GM23338 (cell line): ENCODE measurements around the gene OR10H1. TPM values are rescaled to one million over a fixed set of nuclear protein-coding genes. Genes with fewer than 3 reads are reported as not detected.
"Not testable (repeated sequence)": the region's sequence is repeated elsewhere in the genome, so short reads cannot be mapped to it uniquely, and the experiment has no call there.

Experiments used
- ATAC-seq: fragments of 200-7000 bp; cut with Tn5 transposase; 3 replicates; pipeline ENCODE4 v1.9.1; 2020
- DNase-seq: peaks from one replicate; pipeline ENCODE4 v3.0.0-alpha.2; 2015; ENCODE audit warnings: low spot score
- H2AFZ ChIP-seq: fragments of 200-600 bp; sonication (generic); 2 replicates; pipeline ENCODE4 v1.8.0; 2016; ENCODE audit warnings: antibody characterized with exemption, mild to moderate bottlenecking, moderate library complexity
- H3F3A ChIP-seq: fragments of 200-600 bp; sonication (generic); replicated peaks from 2 replicates; pipeline ENCODE4 v1.8.0; 2017; ENCODE audit warnings: antibody characterized with exemption, mixed run types, low read depth
- H3K27ac ChIP-seq: fragments of 200-600 bp; sonication (generic); 2 replicates; pipeline ENCODE4 v1.6.1; 2016; ENCODE audit warnings: low read depth
- H3K27me3 ChIP-seq: fragments of 200-600 bp; sonication (generic); 2 replicates; pipeline ENCODE4 v1.8.0; 2016; ENCODE audit warnings: mild to moderate bottlenecking, mixed run types, moderate library complexity; ENCODE audit not compliant: insufficient read depth
- H3K36me3 ChIP-seq: fragments of 200-600 bp; sonication (generic); 2 replicates; pipeline ENCODE4 v1.8.0; 2016; ENCODE audit warnings: mild to moderate bottlenecking; ENCODE audit not compliant: insufficient read depth
- H3K4me1 ChIP-seq: fragments of 200-600 bp; sonication (generic); 2 replicates; pipeline ENCODE4 v1.8.0; 2016; ENCODE audit warnings: mild to moderate bottlenecking, moderate library complexity; ENCODE audit not compliant: insufficient read depth
- H3K4me2 ChIP-seq: fragments of 200-600 bp; sonication (generic); 2 replicates; pipeline ENCODE4 v1.7.1; 2017; ENCODE audit warnings: mixed run types
- H3K4me3 ChIP-seq: fragments of 200-600 bp; sonication (generic); 2 replicates; pipeline ENCODE4 v1.6.1; 2016; ENCODE audit warnings: mixed run types
- H3K79me2 ChIP-seq: fragments of 200-600 bp; sonication (generic); replicated peaks from 2 replicates; pipeline ENCODE4 v1.8.0; 2017; ENCODE audit warnings: mild to moderate bottlenecking; ENCODE audit not compliant: insufficient read depth
- H3K9me2 ChIP-seq: fragments of 200-600 bp; sonication (generic); 2 replicates; pipeline ENCODE4 v1.8.0; 2017; ENCODE audit not compliant: insufficient read depth
- H4K20me1 ChIP-seq: fragments of 200-600 bp; sonication (generic); replicated peaks from 2 replicates; pipeline ENCODE4 v1.8.0; 2017; ENCODE audit warnings: mild to moderate bottlenecking; ENCODE audit not compliant: insufficient read depth
- H3K27ac Mint-ChIP-seq: 2 replicates; pipeline ENCODE4 v1.8.0; 2020; ENCODE audit warnings: inconsistent platforms, mild to moderate bottlenecking, moderate library complexity, mixed read lengths
- H3K27me3 Mint-ChIP-seq: 3 replicates; pipeline ENCODE4 v1.8.0; 2022; ENCODE audit warnings: low read depth, mild to moderate bottlenecking, moderate library complexity, mixed read lengths, inconsistent platforms; ENCODE audit not compliant: insufficient read depth, poor library complexity
- H3K36me3 Mint-ChIP-seq: 3 replicates; pipeline ENCODE4 v1.8.0; 2021; ENCODE audit warnings: low read depth, mild to moderate bottlenecking, inconsistent platforms, moderate library complexity, mixed read lengths
- H3K4me1 Mint-ChIP-seq: 3 replicates; pipeline ENCODE4 v1.8.0; 2020; ENCODE audit warnings: mild to moderate bottlenecking, inconsistent platforms, mixed read lengths
- H3K4me3 Mint-ChIP-seq: 3 replicates; pipeline ENCODE4 v1.8.0; 2021; ENCODE audit warnings: moderate library complexity, mild to moderate bottlenecking, inconsistent platforms, mixed read lengths
- H3K9me3 Mint-ChIP-seq: 3 replicates; pipeline ENCODE4 v1.8.0; 2020; ENCODE audit warnings: moderate library complexity, mild to moderate bottlenecking, inconsistent platforms, mixed read lengths
- JUNB ChIP-seq: IDR thresholded peaks from one replicate; pipeline ENCODE4 v1.6.1; 2016; ENCODE audit warnings: antibody characterized with exemption; ENCODE audit not compliant: unreplicated experiment
- POLR2AphosphoS5 ChIP-seq: IDR thresholded peaks from 2 replicates; pipeline ENCODE4 v1.6.1; 2016; ENCODE audit warnings: antibody characterized with exemption, low read depth
- REST ChIP-seq: IDR thresholded peaks from one replicate; pipeline ENCODE4 v1.6.1; 2018; ENCODE audit warnings: antibody characterized with exemption; ENCODE audit not compliant: unreplicated experiment
- ZNF114 ChIP-seq: fragments of 250-450 bp; sonication (Bioruptor Pico); IDR thresholded peaks from 2 replicates; pipeline ENCODE4 v1.5.0; 2020; ENCODE audit warnings: mild to moderate bottlenecking, moderate library complexity
- ZNF331 ChIP-seq: fragments of 250-450 bp; sonication (Bioruptor Pico); IDR thresholded peaks from 2 replicates; pipeline ENCODE4 v1.5.0; 2020; ENCODE audit warnings: low read depth, mild to moderate bottlenecking, moderate library complexity
- ZNF462 ChIP-seq: fragments of 250-450 bp; sonication (Bioruptor Pico); IDR thresholded peaks from 2 replicates; pipeline ENCODE4 v1.5.0; 2020; ENCODE audit warnings: mild to moderate bottlenecking, moderate library complexity
- polyA plus RNA-seq: library from polyadenylated mRNA; unstranded; fragments of >200 nt; fragmentation: Nextera tagmentation; extraction: Ambion mirVana; gene quantifications from 2 replicates; pipeline ENCODE4 v1.2.1, GENCODE V29; 2016
- total RNA-seq: library from RNA; depleted of rRNA; stranded (reverse); fragments of >200 nt; shearing (Covaris generic); gene quantifications from 2 replicates; pipeline ENCODE4 v1.2.3, GENCODE V29; 2014

The OR10H1 gene
- total and polyA plus RNA-seq, 2 experiments from 2014 or later, result not detected

- not testable (repeated sequence) for H3K27me3 ChIP-seq, ATAC-seq, H3K27me3 Mint-ChIP-seq, H3K4me1 ChIP-seq, H3K9me3 Mint-ChIP-seq, H2AFZ ChIP-seq, DNase-seq, H3K27ac ChIP-seq, H3K27ac Mint-ChIP-seq, H3K4me1 Mint-ChIP-seq, H3K4me3 ChIP-seq, H4K20me1 ChIP-seq, H3F3A ChIP-seq, H3K4me2 ChIP-seq, H3K4me3 Mint-ChIP-seq, H3K79me2 ChIP-seq, H3K9me2 ChIP-seq, H3K36me3 ChIP-seq
- H3K36me3 Mint-ChIP-seq, result peaks cover 29% of the 10 kb centered on the region
These were observed 13.3 kb upstream of the OR10H1 start for GRCh38 chr19:15828611-15829305.

- Histone ChIP-seq H3K36me3 (no peaks in the 10 kb centered on the region; the same call in 1 of the 2 replicates), H3F3A (no peaks in the 10 kb centered on the region), H3K4me3 (no peak overlapping the region), H3K27ac (no peak overlapping the region), H2AFZ (no peak overlapping the region), H4K20me1 (no peaks in the 10 kb centered on the region), H3K27me3 (no peaks in the 10 kb centered on the region), H3K4me2 (no peak overlapping the region), H3K9me2 (no peaks in the 10 kb centered on the region), H3K79me2 (no peaks in the 10 kb centered on the region), H3K4me1 (no peaks in the 10 kb centered on the region)
- no peaks in the 10 kb centered on the region for H3K4me1 Mint-ChIP-seq
- DNase-seq, result no peak
- H3K27ac Mint-ChIP-seq, result no peak overlapping the region
- H3K4me3 Mint-ChIP-seq, result no peak overlapping the region
- no peak for ATAC-seq
- TF ChIP-seq POLR2AphosphoS5, result no peak
- no peaks in the 10 kb centered on the region; the same call in none of the 3 replicates for H3K9me3 Mint-ChIP-seq
- H3K27me3 Mint-ChIP-seq, result peaks cover 4% of the 10 kb centered on the region
- peaks cover 30% of the 10 kb centered on the region for H3K36me3 Mint-ChIP-seq
These were observed 12.7 kb upstream of the OR10H1 start for GRCh38 chr19:15828121-15828610.

GRCh38 chr19:15825753-15826152 lies 10.3 kb upstream of the OR10H1 start:
- Histone ChIP-seq H3K4me3 (no peak overlapping the region), H3K79me2 (no peaks in the 10 kb centered on the region), H3F3A (no peaks in the 10 kb centered on the region), H4K20me1 (no peaks in the 10 kb centered on the region), H3K36me3 (no peaks in the 10 kb centered on the region; the same call in 1 of the 2 replicates), H2AFZ (no peak overlapping the region), H3K27ac (no peak overlapping the region), H3K9me2 (no peaks in the 10 kb centered on the region), H3K27me3 (no peaks in the 10 kb centered on the region), H3K4me2 (no peak overlapping the region), H3K4me1 (no peaks in the 10 kb centered on the region)
- ATAC-seq, result no peak
- Mint-ChIP-seq H3K36me3 (peaks cover 28% of the 10 kb centered on the region), H3K4me3 (no peak overlapping the region), H3K9me3 (peaks cover 14% of the 10 kb centered on the region), H3K27me3 (peaks cover 4% of the 10 kb centered on the region), H3K4me1 (no peaks in the 10 kb centered on the region), H3K27ac (no peak overlapping the region)
- no peak for DNase-seq
- TF ChIP-seq JUNB (no peak), REST (no peak), ZNF114 (CRISPR knock-in tag) (no peak), ZNF462 (CRISPR knock-in tag) (no peak), POLR2AphosphoS5 (no peak), ZNF331 (CRISPR knock-in tag) (no peak)
